ENCODE results near the gene IQGAP1.

IQGAP1 gene

GRCh38 chr15:90487186-90487585 lies 99.1 kb downstream of the IQGAP1 start:
- TF ChIP-seq CTCF (IDR thresholded peaks at IDR 0.05; ENCODE audit: low read depth, low read length, missing control alignments), result no peak
- no peak overlapping the region for H3K4me3 ChIP-seq (replicated peaks; ENCODE audit: low read depth, low read length)
- no peak for DNase-seq (ENCODE audit: extremely low read depth, low read depth)

- TF ChIP-seq CTCF (IDR thresholded peaks at IDR 0.05; ENCODE audit: low read depth, low read length, missing control alignments), result no peak
- DNase-seq (ENCODE audit: extremely low read depth, low read depth), result no peak
- H3K4me3 ChIP-seq (replicated peaks; ENCODE audit: low read depth, low read length), result no peak overlapping the region
Measured at GRCh38 chr15:90489514-90489913, 101.5 kb downstream of the IQGAP1 start.

GRCh38 chr15:90489944-90490343 lies 101.9 kb downstream of the IQGAP1 start:
- no peak overlapping the region for H3K4me3 ChIP-seq (replicated peaks; ENCODE audit: low read depth, low read length)
- no peak for DNase-seq (ENCODE audit: extremely low read depth, low read depth)
- no peak for TF ChIP-seq CTCF (IDR thresholded peaks at IDR 0.05; ENCODE audit: low read depth, low read length, missing control alignments)

GRCh38 chr15:90493647-90494046 lies 105.6 kb downstream of the IQGAP1 start:
- TF ChIP-seq CTCF (IDR thresholded peaks at IDR 0.05; ENCODE audit: low read depth, low read length, missing control alignments), result no peak
- no peak overlapping the region for H3K4me3 ChIP-seq (replicated peaks; ENCODE audit: low read depth, low read length)
- DNase-seq (ENCODE audit: extremely low read depth, low read depth), result no peak

GRCh38 chr15:90495067-90495466 lies 107.0 kb downstream of the IQGAP1 start:
- TF ChIP-seq CTCF (IDR thresholded peaks at IDR 0.05; ENCODE audit: low read depth, low read length, missing control alignments), result no peak
- DNase-seq (ENCODE audit: extremely low read depth, low read depth), result no peak

GRCh38 chr15:90496791-90497190 lies 108.7 kb downstream of the IQGAP1 start:
- H3K4me3 ChIP-seq (replicated peaks; ENCODE audit: low read depth, low read length), result no peak overlapping the region
- DNase-seq (ENCODE audit: extremely low read depth, low read depth), result no peak
- no peak for TF ChIP-seq CTCF (IDR thresholded peaks at IDR 0.05; ENCODE audit: low read depth, low read length, missing control alignments)

More at GRCh38 chr15:90495067-90495466, 107.0 kb downstream of the IQGAP1 start:
- H3K4me3 ChIP-seq (replicated peaks; ENCODE audit: low read depth, low read length), result no peak overlapping the region

- no peak overlapping the region for H3K4me3 ChIP-seq (replicated peaks; ENCODE audit: low read depth, low read length)
- DNase-seq (ENCODE audit: extremely low read depth, low read depth), result no peak
- no peak for TF ChIP-seq CTCF (IDR thresholded peaks at IDR 0.05; ENCODE audit: low read depth, low read length, missing control alignments)
Measured at GRCh38 chr15:90497376-90497775, 109.3 kb downstream of the IQGAP1 start.
